Left lung (tissue), 10 donors: ENCODE results near the gene ME1. TPM values are rescaled to one million over a fixed set of nuclear protein-coding genes. Genes with fewer than 3 reads are reported as not detected.

Experiments
- ATAC-seq: fragments of 200-7000 bp; cut with Tn5 transposase; one replicate; pipeline ENCODE4 v1.9.1; 2020; ENCODE audit warnings: moderate library complexity
- DNase-seq, 4 donors: peaks; one replicate each; pipeline ENCODE4 v3.0.0-alpha.2; 2013 to 2020
- H3K27ac ChIP-seq, 2 donors: fragments of 200-600 bp; sonication (generic) in 1 of 2; one replicate each; pipeline versions ENCODE4 v1.5.0 to v1.8.0; 2020 to 2021
- H3K27me3 ChIP-seq, 2 donors: fragments of 200-600 bp; sonication (generic) in 1 of 2; one replicate each; pipeline versions ENCODE4 v1.5.0 to v1.8.0; 2020 to 2021
- H3K36me3 ChIP-seq, 2 donors: fragments of 200-600 bp; sonication (generic) in 1 of 2; one replicate each; pipeline versions ENCODE4 v1.5.0 to v1.8.0; 2020 to 2021
- H3K4me1 ChIP-seq, 2 donors: fragments of 200-600 bp; one replicate each; pipeline ENCODE4 v1.8.0; 2021
- H3K4me3 ChIP-seq, 2 donors: fragments of 200-600 bp; sonication (generic) in 1 of 2; one replicate each; pipeline versions ENCODE4 v1.5.0 to v1.8.0; 2020 to 2021; ENCODE audit warnings: mild to moderate bottlenecking in 1 of 2
- H3K9me3 ChIP-seq, 2 donors: fragments of 200-600 bp; sonication (generic) in 1 of 2; one replicate each; pipeline versions ENCODE4 v1.5.0 to v1.8.0; 2020 to 2021
- CTCF ChIP-seq, 2 donors: fragments of 200-600 bp; sonication (generic) in 1 of 2; IDR thresholded peaks; one replicate each; pipeline versions ENCODE4 v1.5.0 to v1.8.0; 2021; ENCODE audit warnings: antibody characterized with exemption in 2 of 2
- intact Hi-C, 2 donors: fragments of 100-400 bp; cut with DNase I; formaldehyde crosslinking; loops; one replicate each; pipeline versions ENCODE4 v1.11.2 to v1.14.2; 2022
- polyA plus RNA-seq, 6 donors: library from polyadenylated mRNA; unstranded; fragments of 120-200 nt; gene quantifications; one replicate each; pipeline ENCODE4 v1.2.1, GENCODE V29; 2013; ENCODE audit not compliant: insufficient read length in 6 of 6
- total RNA-seq, 2 donors: library from RNA; stranded (reverse); fragmentation: NEBNext Ultra II Directional; extraction: Animal tissue kit (Norgen Biotek cat#: 25700); gene quantifications; one replicate each; pipeline ENCODE4 v1.2.1, GENCODE V29; 2021
- donor health status: DM: no; HTN: yes; CAD: no.
- donor health status: DM: no; HTN: no; CAD: no.

The ME1 gene
- total and polyA plus RNA-seq, 8 donors = 8.9 to 30.7 (median 12.8) TPM

DNA sequence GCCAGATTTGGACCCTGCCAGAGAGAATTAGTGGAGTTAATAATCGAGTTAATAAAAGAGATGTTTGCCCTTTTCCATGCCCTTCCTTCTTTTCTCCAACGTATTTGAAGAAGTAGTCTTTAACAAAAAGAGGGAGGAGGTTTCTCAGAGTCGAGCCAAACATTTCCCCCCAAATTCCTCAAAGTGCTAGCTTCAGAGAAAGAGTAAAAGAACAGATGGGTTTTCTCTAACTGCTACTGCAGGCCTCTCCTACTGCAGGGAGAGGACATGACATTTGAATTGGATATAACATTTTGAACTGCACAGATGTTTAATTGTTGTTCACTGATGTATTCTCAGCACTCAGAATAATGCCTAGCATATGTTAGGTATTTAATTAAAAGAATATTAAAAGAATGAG, 212.2 kb downstream of the ME1 start:
- TF ChIP-seq CTCF (IDR thresholded peaks at IDR 0.05) = no peak
- Histone ChIP-seq H3K9me3 (no peaks in the 10 kb centered on the region), H3K4me1 (no peaks in the 10 kb centered on the region), H3K27me3 (no peaks in the 10 kb centered on the region), H3K36me3 (no peaks in the 10 kb centered on the region), H3K4me3 (no peak overlapping the region), H3K27ac (no peak overlapping the region)
- intact Hi-C loops = no loop called here
- DNase-seq (no peak), ATAC-seq (no peak)

DNA sequence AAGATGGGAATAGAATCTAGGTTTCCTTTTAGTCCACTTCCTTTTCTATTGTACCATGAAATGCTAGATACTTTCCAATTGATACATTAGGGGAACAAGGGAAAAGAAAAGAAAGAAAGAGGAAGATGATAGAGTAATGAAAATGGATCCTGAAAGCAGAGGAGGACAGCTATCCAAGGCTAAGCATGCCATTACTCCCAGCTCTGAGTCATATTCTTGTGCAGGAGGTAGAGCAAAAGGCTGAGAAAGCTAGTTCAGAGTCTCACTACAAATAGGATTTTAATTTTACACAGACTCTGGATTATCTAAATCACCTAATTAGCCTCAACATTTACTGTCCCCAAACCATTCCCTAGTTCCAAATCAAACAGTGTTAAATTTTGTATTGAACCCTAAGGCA, 214.0 kb downstream of the ME1 start:
- DNase-seq = no peak
- Histone ChIP-seq H3K27ac (no peak overlapping the region), H3K27me3 (no peaks in the 10 kb centered on the region), H3K36me3 (no peaks in the 10 kb centered on the region), H3K9me3 (no peaks in the 10 kb centered on the region), H3K4me3 (no peak overlapping the region), H3K4me1 (no peaks in the 10 kb centered on the region)
- no peak for ATAC-seq
- no peak for TF ChIP-seq CTCF (IDR thresholded peaks at IDR 0.05)
- intact Hi-C loops = no loop called here

GRCh38 chr6:83215131-83216047, 215.5 kb downstream of the ME1 start:
- TF ChIP-seq CTCF (IDR thresholded peaks at IDR 0.05) = peak; percentile 59 to 74
- H3K9me3 ChIP-seq = no peaks in the 10 kb centered on the region
- DNase-seq (peak in 3 of 4 donors; percentile 41 to 78 (median 65)), ATAC-seq (peak; percentile 96)
- H3K4me1 ChIP-seq = no peaks in the 10 kb centered on the region
- no peak overlapping the region for H3K27ac ChIP-seq
- no peak overlapping the region for H3K4me3 ChIP-seq
- intact Hi-C loops = loop anchor here in 1 of 2 donors (2.0 kb wide), 1 partner anchor 149 kb away; the partner anchor contains the start of gene DOP1A
- H3K36me3 ChIP-seq = no peaks in the 10 kb centered on the region
- no peaks in the 10 kb centered on the region for H3K27me3 ChIP-seq

- Histone ChIP-seq H3K9me3 (no peaks in the 10 kb centered on the region), H3K4me3 (no peak overlapping the region), H3K27me3 (no peaks in the 10 kb centered on the region), H3K4me1 (no peaks in the 10 kb centered on the region), H3K27ac (no peak overlapping the region), H3K36me3 (no peaks in the 10 kb centered on the region)
- ATAC-seq (no peak), DNase-seq (no peak)
- TF ChIP-seq CTCF (IDR thresholded peaks at IDR 0.05) = no peak
- intact Hi-C loops = no loop called here
Measured at GRCh38 chr6:83202031-83202430, 228.8 kb downstream of the ME1 start.

GRCh38 chr6:83199863-83200225, 231.0 kb downstream of the ME1 start:
- no peak for TF ChIP-seq CTCF (IDR thresholded peaks at IDR 0.05)
- Histone ChIP-seq H3K9me3 (no peaks in the 10 kb centered on the region), H3K27ac (no peak overlapping the region), H3K4me3 (no peak overlapping the region), H3K36me3 (no peaks in the 10 kb centered on the region), H3K4me1 (no peaks in the 10 kb centered on the region), H3K27me3 (no peaks in the 10 kb centered on the region)
- ATAC-seq (peak; percentile 22), DNase-seq (no peak)
- intact Hi-C loops = no loop called here
